K562 (cell line): ENCODE results near the gene UROD. TPM values are rescaled to one million over a fixed set of nuclear protein-coding genes. Genes with fewer than 3 reads are reported as not detected.

Experiments used
- ATAC-seq: fragments of 200-7000 bp; cut with Tn5 transposase; 3 replicates; pipeline ENCODE4 v1.9.1; 2020; ENCODE audit warnings: moderate library complexity
- BruUV-seq: library from RNA; stranded (reverse); fragments of 400-500 nt; replicated peaks from 2 replicates; lab custom pipeline; 2021; lab: Mats Ljungman, UMichigan
- CTCF ChIA-PET: fragments of 300-600 bp; formaldehyde crosslinking; extraction: SDS; loops from one replicate; lab custom pipeline; 2021; ENCODE audit warnings: low intra/inter-chr PET ratio; lab: Yijun Ruan, JAX
- POLR2A ChIA-PET: fragments of 300-600, 350-650 bp; sonication (Branson Sonifier 250); formaldehyde crosslinking; extraction: SDS; loops from one replicate; lab custom pipeline; 2021; ENCODE audit warnings: antibody characterized with exemption, inconsistent platforms; lab: Yijun Ruan, JAX
- DNase-seq, 4 experiments: peaks; one replicate each; pipeline versions ENCODE4 v3.0.0 to v3.0.0-alpha.2; 2011 to 2018; ENCODE audit warnings: low spot score in 3 of 4, mixed read lengths in 3 of 4; ENCODE audit errors: extremely low read depth in 1 of 4
- FAIRE-seq: peaks from 2 replicates; lab custom pipeline; 2011; peaks lifted over from hg19 to GRCh38; lab: Jason Lieb, UNC
- H2AFZ ChIP-seq: 2 replicates; pipeline ENCODE4 v1.6.0; 2011; ENCODE audit warnings: low read depth, low read length, control low read depth, inconsistent platforms
- H3K27ac ChIP-seq: fragments of 200-600 bp; 3 replicates; pipeline ENCODE4 v1.8.0; 2011; ENCODE audit warnings: low read depth, mild to moderate bottlenecking, control low read depth, inconsistent platforms, low read length, moderate library complexity, mixed read lengths; ENCODE audit errors: extremely low read depth
- H3K27me3 ChIP-seq, 2 experiments: fragments of 300-600 bp in 1 of 2; 2 replicates in 1 of 2; 3 replicates in 1 of 2; pipeline versions ENCODE4 v1.6.0 to v1.8.0; 2011; ENCODE audit warnings: inconsistent platforms in 2 of 2, low read length in 2 of 2, mild to moderate bottlenecking in 1 of 2, mixed read lengths in 1 of 2, moderate library complexity in 1 of 2; ENCODE audit not compliant: control insufficient read depth in 2 of 2, insufficient read depth in 2 of 2
- H3K36me3 ChIP-seq: fragments of 300-600 bp; 3 replicates; pipeline ENCODE4 v1.8.0; 2011; ENCODE audit warnings: mild to moderate bottlenecking, low read length, inconsistent platforms; ENCODE audit not compliant: control insufficient read depth, insufficient read depth
- H3K4me1 ChIP-seq, 2 experiments: fragments of 200-600 bp in 1 of 2; replicated peaks in 1 of 2; 2 replicates in 1 of 2; 3 replicates in 1 of 2; pipeline versions ENCODE4 v1.5.1 to v1.8.0; 2011; ENCODE audit warnings: inconsistent platforms in 2 of 2, low read length in 2 of 2, mild to moderate bottlenecking in 1 of 2, mixed read lengths in 1 of 2, moderate library complexity in 1 of 2; ENCODE audit not compliant: control insufficient read depth in 2 of 2, insufficient read depth in 2 of 2
- H3K4me2 ChIP-seq: 2 replicates; pipeline ENCODE4 v1.6.1; 2011; ENCODE audit warnings: low read length, control low read depth, inconsistent platforms, mixed read lengths; ENCODE audit not compliant: insufficient read depth
- H3K4me3 ChIP-seq: fragments of 200-600 bp; sonication (generic), shearing (Covaris generic); 2 replicates; pipeline ENCODE4 v1.5.1; 2016; ENCODE audit warnings: control low read depth, inconsistent platforms
- H3K79me2 ChIP-seq: fragments of 200-600 bp; 3 replicates; pipeline ENCODE4 v1.8.0; 2011; ENCODE audit warnings: low read length, inconsistent platforms; ENCODE audit not compliant: control insufficient read depth, insufficient read depth
- H3K9ac ChIP-seq, 2 experiments: 2 replicates each; pipeline versions ENCODE4 v1.6.0 to v1.6.1; 2011; ENCODE audit warnings: low read depth in 2 of 2, low read length in 2 of 2, control low read depth in 1 of 2, inconsistent platforms in 1 of 2, mild to moderate bottlenecking in 1 of 2, mixed read lengths in 1 of 2; ENCODE audit not compliant: insufficient read depth in 1 of 2
- H3K9me1 ChIP-seq: one replicate; pipeline ENCODE4 v1.6.0; 2011; ENCODE audit warnings: inconsistent platforms, mild to moderate bottlenecking, low read length, moderate library complexity; ENCODE audit not compliant: control insufficient read depth, insufficient read depth
- H3K9me3 ChIP-seq: replicated peaks from 2 replicates; pipeline ENCODE4 v1.5.1; 2011; ENCODE audit warnings: low read depth, low read length, inconsistent platforms; ENCODE audit not compliant: control insufficient read depth, insufficient read depth
- H4K20me1 ChIP-seq: replicated peaks from 2 replicates; pipeline ENCODE4 v1.6.1; 2011; ENCODE audit warnings: low read length, inconsistent platforms, mixed read lengths; ENCODE audit not compliant: control insufficient read depth, insufficient read depth
- DEAF1 ChIP-seq: fragments of 450-650 bp; formaldehyde crosslinking; IDR thresholded peaks from 2 replicates; pipeline ENCODE4 v1.4.0; 2020; ENCODE audit warnings: mild to moderate bottlenecking, moderate library complexity
- E2F4 ChIP-seq: sonication (generic); formaldehyde crosslinking; IDR thresholded peaks from 2 replicates; pipeline ENCODE4 v1.8.0; 2022; ENCODE audit warnings: mild to moderate bottlenecking, low read depth, missing genetic modification reagents
- KDM5B ChIP-seq: fragments of 200-600 bp; sonication (generic); IDR thresholded peaks from 2 replicates; pipeline ENCODE4 v1.6.1; 2012; ENCODE audit warnings: low read depth, mild to moderate bottlenecking, moderate library complexity, low read length, control low read depth, inconsistent platforms; ENCODE audit not compliant: insufficient replicate concordance
- LEF1 ChIP-seq: fragments of 450-650 bp; IDR thresholded peaks from 2 replicates; pipeline ENCODE4 v1.6.1; 2016; ENCODE audit warnings: mild to moderate bottlenecking
- MEF2A ChIP-seq: IDR thresholded peaks from 2 replicates; pipeline ENCODE4 v1.6.1; 2011; ENCODE audit warnings: low read depth, mild to moderate bottlenecking, low read length, moderate library complexity; ENCODE audit not compliant: control insufficient read depth
- RBM25 ChIP-seq: fragments of 200-400 bp; formaldehyde crosslinking; IDR thresholded peaks from 2 replicates; pipeline ENCODE4 v1.6.1; 2018; ENCODE audit warnings: low read length, low read depth, moderate library complexity; ENCODE audit not compliant: severe bottlenecking
- SMAD4 ChIP-seq: fragments of 250-450 bp; sonication (Bioruptor Pico); conservative IDR thresholded peaks from 2 replicates; pipeline ENCODE4 v1.8.0; 2021; ENCODE audit warnings: inconsistent platforms, mild to moderate bottlenecking, moderate library complexity
- SMARCA5 ChIP-seq: fragments of 450-650 bp; IDR thresholded peaks from 2 replicates; pipeline ENCODE4 v1.6.1; 2016
- THRAP3 ChIP-seq: fragments of 450-650 bp; IDR thresholded peaks from 2 replicates; pipeline ENCODE4 v1.6.1; 2016; ENCODE audit warnings: mild to moderate bottlenecking, inconsistent platforms, borderline replicate concordance
- TSC22D4 ChIP-seq: fragments of 450-650 bp; IDR thresholded peaks from 2 replicates; pipeline ENCODE4 v1.6.1; 2016; ENCODE audit warnings: missing genetic modification characterization, missing biosample characterization, control low read depth
- ZNF143 ChIP-seq: sonication (generic); formaldehyde crosslinking; IDR thresholded peaks from 2 replicates; pipeline ENCODE4 v1.9.0; 2022; ENCODE audit warnings: mild to moderate bottlenecking, missing genetic modification reagents
- ZNF146 ChIP-seq: IDR thresholded peaks from one replicate; pipeline ENCODE4 v1.6.1; 2018; ENCODE audit warnings: missing compliant biosample characterization; ENCODE audit not compliant: unreplicated experiment
- ZNF224 ChIP-seq: sonication (generic); formaldehyde crosslinking; IDR thresholded peaks from 2 replicates; pipeline ENCODE4 v1.8.0; 2022; ENCODE audit warnings: mild to moderate bottlenecking, missing genetic modification reagents
- ZNF764 ChIP-seq: fragments of 250-450 bp; sonication (Bioruptor Pico); IDR thresholded peaks from 2 replicates; pipeline ENCODE4 v1.4.0; 2020; ENCODE audit warnings: low read depth, mild to moderate bottlenecking, moderate library complexity
- WGBS: fragments of 100-300 bp; shearing (Covaris generic); methylation state at CpG from one replicate; pipeline ENCODE4 v1.1.6; 2016; ENCODE audit warnings: low coverage, mixed read lengths; ENCODE audit not compliant: insufficient coverage; ENCODE audit errors: missing lambda C conversion rate; 5-methylcytosine and 5-hydroxymethylcytosine counted together
- in situ Hi-C: fragments of 300-500 bp; cut with MboI; formaldehyde crosslinking; loops from 4 replicates; pipeline ENCODE4 v1.15.0; 2018; ENCODE audit warnings: inconsistent platforms, mixed read lengths
- intact Hi-C: fragments of 100-400 bp; cut with micrococcal nuclease; formaldehyde crosslinking; loops from 2 replicates; pipeline ENCODE4 v1.14.2; 2022
- polyA plus RNA-seq, 8 experiments: library from polyadenylated mRNA; depleted of rRNA in 4 of 8; stranded (reverse) in 5 of 8; unstranded in 3 of 8; fragments of >200 nt; fragmentation: Nextera tagmentation in 2 of 8; fragmentation: Illumina TruSeq in 1 of 8; extraction: Ambion mirVana in 2 of 8; extraction: Trizol in 1 of 8; gene quantifications; 2 replicates each; pipeline versions ENCODE4 v1.2.1 to v1.2.3, GENCODE V29; 2011 to 2014; ENCODE audit warnings: inconsistent platforms in 1 of 8, missing spikeins in 1 of 8
- total RNA-seq, 7 experiments: library from RNA; depleted of rRNA in 6 of 7; stranded (reverse); fragments of >200 nt in 6 of 7; fragmentation: Illumina TruSeq in 2 of 7; extraction: Trizol in 2 of 7; gene quantifications; 2 replicates each; pipeline versions ENCODE4 v1.2.1 to v1.2.3, GENCODE V29; 2011 to 2021; ENCODE audit warnings: low replicate concordance in 1 of 7

UROD gene
- total and polyA plus RNA-seq, 9 of the 15 experiments (the other 6 are each of a cell fraction or from before 2014, with no cell fraction given) = 533 to 2,933 (median 1,100) TPM

GRCh38 chr1:44995467-44996238, 16.4 kb upstream of the UROD start (continued):
- TF ChIP-seq DEAF1 (CRISPR knock-in tag) (no peak), SMARCA5 (0 out of 2 replicates have a peak, but pooled peaks have one; percentile 17), ZNF764 (CRISPR knock-in tag) (no peak), ZNF146 (CRISPR knock-in tag) (peak; percentile 87), RBM25 (peak; percentile 10)

- Histone ChIP-seq H3K36me3 (peaks cover 27% of the 10 kb centered on the region), H3K9me3 (no peaks in the 10 kb centered on the region), H4K20me1 (no peaks in the 10 kb centered on the region), H3K9ac (no peak overlapping the region), H2AFZ (no peak overlapping the region), H3K27ac (no peak overlapping the region), H3K79me2 (no peaks in the 10 kb centered on the region), H3K4me1 (no peaks in the 10 kb centered on the region; a peak in 1 of 5 replicates), H3K9me1 (no peaks in the 10 kb centered on the region), H3K27me3 (no peaks in the 10 kb centered on the region), H3K4me2 (no peak overlapping the region), H3K4me3 (no peak overlapping the region)
- no TSS peak for BruUV-seq
- 53% methylated on average over 3 of the region's 3 CpGs for WGBS
- DNase-seq (no peak), ATAC-seq (no peak), FAIRE-seq (no peak)
- CTCF ChIA-PET = no interaction called here
- POLR2A ChIA-PET = interaction anchor here (1.3 to 4.6 kb wide), 4 partner anchors 11 to 180 kb away, joined by 4 to 33 read pairs (median 15); partner anchors contain the start of genes EIF2B3, HECTD3 and UROD
- in situ Hi-C loops = no loop called here
- intact Hi-C loops = no loop called here
- no peak for TF ChIP-seq TSC22D4 (tag)
- TF ChIP-seq MEF2A = no peak
- no peak for TF ChIP-seq KDM5B
- no peak for TF ChIP-seq ZNF224
- no peak for TF ChIP-seq E2F4 (CRISPR knock-in tag)
- TF ChIP-seq LEF1 = no peak
- no peak for TF ChIP-seq ZNF143 (CRISPR knock-in tag)
- no peak for TF ChIP-seq SMAD4 (CRISPR knock-in tag)
- TF ChIP-seq THRAP3 = no peak
Observed at GRCh38 chr1:44999232-44999631, 12.8 kb upstream of the UROD start.
